Neural cell (in vitro differentiated cells): Measurements from ENCODE around the gene PPP2R5E. TPM values are rescaled to one million over a fixed set of nuclear protein-coding genes. Genes with fewer than 3 reads are reported as not detected.

ENCODE experiments used
- H2AFZ ChIP-seq: fragments of 200-600, 300-800 bp; sonication (generic), shearing (Covaris generic); 2 replicates; pipeline ENCODE4 v1.6.0; 2014; ENCODE audit warnings: low read depth, mild to moderate bottlenecking, antibody characterized with exemption, low read length, moderate library complexity
- H3F3A ChIP-seq: fragments of 200-600 bp; shearing (Covaris generic); 2 replicates; pipeline ENCODE4 v1.6.1; 2016; ENCODE audit warnings: mild to moderate bottlenecking, moderate library complexity, mixed read lengths, antibody characterized with exemption, low read length; ENCODE audit not compliant: insufficient read depth, poor library complexity, severe bottlenecking
- H3K27ac ChIP-seq: fragments of 200-600, 300-800 bp; sonication (generic), shearing (Covaris generic); 2 replicates; pipeline ENCODE4 v1.5.1; 2014; ENCODE audit warnings: mild to moderate bottlenecking, low read length, moderate library complexity
- H3K27me3 ChIP-seq: fragments of 300-800, 200-600 bp; sonication (generic), shearing (Covaris generic); 2 replicates; pipeline ENCODE4 v1.6.0; 2014; ENCODE audit warnings: mild to moderate bottlenecking, low read depth, low read length, moderate library complexity; ENCODE audit not compliant: insufficient read depth
- H3K36me3 ChIP-seq: fragments of 300-800, 200-600 bp; sonication (generic), shearing (Covaris generic); 2 replicates; pipeline ENCODE4 v1.5.1; 2014; ENCODE audit warnings: mild to moderate bottlenecking, antibody characterized with exemption, low read length, moderate library complexity; ENCODE audit not compliant: insufficient read depth
- H3K4me2 ChIP-seq: fragments of 300-800, 200-600 bp; sonication (generic), shearing (Covaris generic); 2 replicates; pipeline ENCODE4 v1.6.0; 2014; ENCODE audit warnings: mild to moderate bottlenecking, low read length
- H3K4me3 ChIP-seq: fragments of 300-800, 200-600 bp; sonication (generic), shearing (Covaris generic); 2 replicates; pipeline ENCODE4 v1.5.1; 2014; ENCODE audit warnings: mild to moderate bottlenecking, low read length, moderate library complexity
- H3K79me2 ChIP-seq: fragments of 200-600 bp; shearing (Covaris generic); replicated peaks from 2 replicates; pipeline ENCODE4 v1.6.0; 2014; ENCODE audit warnings: mild to moderate bottlenecking, low read length, moderate library complexity; ENCODE audit not compliant: insufficient read depth
- H3K9ac ChIP-seq: fragments of 300-800, 200-600 bp; sonication (generic), shearing (Covaris generic); 2 replicates; pipeline ENCODE4 v1.6.1; 2016; ENCODE audit warnings: mild to moderate bottlenecking, low read length, mixed read lengths
- H3K9me2 ChIP-seq: fragments of 200-600 bp; shearing (Covaris generic); 2 replicates; pipeline ENCODE4 v1.6.1; 2016; ENCODE audit warnings: mild to moderate bottlenecking, low read length, mixed read lengths; ENCODE audit not compliant: insufficient read depth
- H3K9me3 ChIP-seq: fragments of 200-600, 300-800 bp; sonication (generic), shearing (Covaris generic); 2 replicates; pipeline ENCODE4 v1.6.1; 2016; ENCODE audit warnings: mild to moderate bottlenecking, mixed run types, low read length, moderate library complexity, mixed read lengths
- H4K20me1 ChIP-seq: fragments of 200-600 bp; shearing (Covaris generic); 2 replicates; pipeline ENCODE4 v1.6.1; 2016; ENCODE audit warnings: mild to moderate bottlenecking, mixed run types; ENCODE audit not compliant: insufficient read depth
- CTCF ChIP-seq: fragments of 450-650 bp; IDR thresholded peaks from 2 replicates; pipeline ENCODE4 v1.5.1; 2014; ENCODE audit warnings: antibody characterized with exemption, mild to moderate bottlenecking, moderate library complexity; ENCODE audit not compliant: poor library complexity, severe bottlenecking
- EP300 ChIP-seq: fragments of 450-650 bp; conservative IDR thresholded peaks from 2 replicates; pipeline ENCODE4 v1.6.1; 2014; ENCODE audit warnings: antibody characterized with exemption, mild to moderate bottlenecking, moderate library complexity; ENCODE audit not compliant: poor library complexity, severe bottlenecking
- EZH2 ChIP-seq: fragments of 200-600, 300-800 bp; shearing (Covaris generic), sonication (generic); IDR thresholded peaks from 2 replicates; pipeline ENCODE4 v1.6.1; 2014; ENCODE audit warnings: antibody characterized with exemption, low read length, borderline replicate concordance, mild to moderate bottlenecking; ENCODE audit not compliant: insufficient read depth, poor library complexity, severe bottlenecking
- MXI1 ChIP-seq: fragments of 450-650 bp; conservative IDR thresholded peaks from 2 replicates; pipeline ENCODE4 v1.6.1; 2014; ENCODE audit warnings: antibody characterized with exemption, mild to moderate bottlenecking; ENCODE audit not compliant: poor library complexity, severe bottlenecking
- POLR2AphosphoS5 ChIP-seq: IDR thresholded peaks from 2 replicates; pipeline ENCODE4 v1.6.1; 2012
- RAD21 ChIP-seq: fragments of 450-650 bp; conservative IDR thresholded peaks from 2 replicates; pipeline ENCODE4 v1.6.1; 2014; ENCODE audit warnings: antibody characterized with exemption, mild to moderate bottlenecking, moderate library complexity
- REST ChIP-seq: IDR thresholded peaks from 2 replicates; pipeline ENCODE4 v1.6.1; 2012; ENCODE audit warnings: borderline replicate concordance
- SMC3 ChIP-seq: fragments of 450-650 bp; conservative IDR thresholded peaks from 2 replicates; pipeline ENCODE4 v1.6.1; 2014; ENCODE audit warnings: antibody characterized with exemption, mild to moderate bottlenecking, moderate library complexity; ENCODE audit not compliant: poor library complexity
- TAF1 ChIP-seq: IDR thresholded peaks from 2 replicates; pipeline ENCODE4 v1.6.1; 2012; ENCODE audit warnings: low read depth
- polyA plus RNA-seq: library from polyadenylated mRNA; depleted of rRNA; stranded (reverse); fragments of >200 nt; gene quantifications from 2 replicates; pipeline ENCODE4 v1.2.3, GENCODE V29; 2014

Gene PPP2R5E
- polyA plus RNA-seq, 1 donor from 2014 or later: 26.7 TPM

GRCh38 chr14:63436286-63437098, 106.7 kb downstream of the PPP2R5E start:
- Histone ChIP-seq H3K36me3 (no peaks in the 10 kb centered on the region), H3K4me2 (no peak overlapping the region), H3K4me3 (no peak overlapping the region), H3F3A (no peaks in the 10 kb centered on the region), H3K9me2 (no peaks in the 10 kb centered on the region), H3K9ac (no peak overlapping the region), H3K27ac (no peak overlapping the region), H4K20me1 (no peaks in the 10 kb centered on the region), H3K27me3 (no peaks in the 10 kb centered on the region), H3K79me2 (peaks cover 36% of the 10 kb centered on the region), H3K9me3 (no peaks in the 10 kb centered on the region), H2AFZ (no peak overlapping the region)
- no peak for TF ChIP-seq REST
- no peak for TF ChIP-seq CTCF
- TF ChIP-seq TAF1: no peak
- no peak for TF ChIP-seq SMC3
- TF ChIP-seq EP300: no peak
- TF ChIP-seq EZH2: no peak
- no peak for TF ChIP-seq RAD21
- TF ChIP-seq POLR2AphosphoS5: no peak
- TF ChIP-seq MXI1: no peak

- Histone ChIP-seq H3K79me2 (peaks cover 34% of the 10 kb centered on the region), H4K20me1 (no peaks in the 10 kb centered on the region), H3K27ac (no peak overlapping the region), H3K4me2 (no peak overlapping the region), H3K36me3 (no peaks in the 10 kb centered on the region), H3K27me3 (no peaks in the 10 kb centered on the region), H2AFZ (no peak overlapping the region), H3K9me3 (no peaks in the 10 kb centered on the region), H3K4me3 (no peak overlapping the region), H3K9me2 (no peaks in the 10 kb centered on the region), H3F3A (no peaks in the 10 kb centered on the region), H3K9ac (no peak overlapping the region)
- TF ChIP-seq SMC3: no peak
- TF ChIP-seq MXI1: no peak
- no peak for TF ChIP-seq RAD21
- no peak for TF ChIP-seq TAF1
- TF ChIP-seq CTCF: no peak
- no peak for TF ChIP-seq EP300
- TF ChIP-seq POLR2AphosphoS5: no peak
Measured at GRCh38 chr14:63435838-63436237, 107.3 kb downstream of the PPP2R5E start.
